Cardiac muscle cell (in vitro differentiated cells and primary cell): ENCODE measurements around the gene ZNF177. TPM values are rescaled to one million over a fixed set of nuclear protein-coding genes. Genes with fewer than 3 reads are reported as not detected.
"Not testable (repeated sequence)": the region's sequence is repeated elsewhere in the genome, so short reads cannot be mapped to it uniquely, and the experiment has no call there.

Experiments
- DNase-seq, 2 donors: peaks; one replicate each; pipeline versions ENCODE4 v3.0.0 to v3.0.0-alpha.2; 2010 to 2017; ENCODE audit warnings: low read depth in 1 of 2, low spot score in 1 of 2
- H3K27ac ChIP-seq: fragments of 200-600 bp; sonication (generic); 2 replicates; pipeline ENCODE4 v1.5.1; 2016
- H3K27me3 ChIP-seq: fragments of 200-600 bp; sonication (generic); 2 replicates; pipeline ENCODE4 v1.6.0; 2016; ENCODE audit warnings: control low read depth
- H3K36me3 ChIP-seq: fragments of 200-600 bp; sonication (generic); 2 replicates; pipeline ENCODE4 v1.5.1; 2016; ENCODE audit warnings: control low read depth
- H3K4me1 ChIP-seq: fragments of 200-600 bp; sonication (generic); 2 replicates; pipeline ENCODE4 v1.8.1; 2017; ENCODE audit warnings: low read depth, mild to moderate bottlenecking, mixed run types
- H3K4me3 ChIP-seq: fragments of 200-600 bp; sonication (generic); 2 replicates; pipeline ENCODE4 v1.5.1; 2016; ENCODE audit warnings: mild to moderate bottlenecking
- H3K9me3 ChIP-seq: fragments of 200-600 bp; sonication (generic); 2 replicates; pipeline ENCODE4 v1.5.1; 2017; ENCODE audit warnings: low read depth, mild to moderate bottlenecking, control low read depth
- polyA plus RNA-seq: library from polyadenylated mRNA; unstranded; fragments of >200 nt; fragmentation: Nextera tagmentation; extraction: Ambion mirVana; gene quantifications from 2 replicates; pipeline ENCODE4 v1.2.1, GENCODE V29; 2016
- total RNA-seq: library from RNA; depleted of rRNA; stranded (reverse); fragments of >200 nt; gene quantifications from 2 replicates; pipeline ENCODE4 v1.2.3, GENCODE V29; 2016
- TF ChIP-seq, protein P1 (sequence below): IDR thresholded peaks from 2 replicates; pipeline ENCODE4 v1.5.1; 2012; ENCODE audit warnings: low read depth, mild to moderate bottlenecking, low read length

ZNF177 gene
- total RNA-seq (2.9 and 3.9 TPM in 2 replicates), polyA plus RNA-seq (3.6 and 3.7 TPM in 2 replicates)

DNA sequence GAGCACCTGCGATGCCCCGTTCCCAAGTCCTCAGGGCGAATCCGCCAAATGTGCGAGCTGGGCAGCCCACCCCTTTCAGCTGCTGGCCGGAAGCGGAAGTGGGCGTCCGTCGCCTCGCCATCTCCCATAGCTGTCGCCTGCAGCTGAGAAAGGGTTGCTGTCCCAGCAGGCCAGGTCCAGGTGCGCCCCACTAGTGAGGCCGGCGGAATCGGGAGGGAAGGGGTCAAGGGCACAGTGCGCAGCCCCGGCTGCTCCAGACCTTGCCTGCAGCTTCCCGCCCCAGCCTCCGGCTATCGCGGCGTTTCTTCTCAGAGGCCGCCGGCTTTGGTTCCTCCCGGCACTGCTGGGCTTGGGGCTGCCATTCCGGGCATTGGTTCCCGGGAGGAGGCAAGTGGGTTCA lies at the start of gene ZNF177:
Gene ZNF177, plus strand, starts transcription at position 109 of the 400 bp plus-strand sequence. CDS start 15,299 bp downstream, outside the sequence.
- TF ChIP-seq, protein P1, sequence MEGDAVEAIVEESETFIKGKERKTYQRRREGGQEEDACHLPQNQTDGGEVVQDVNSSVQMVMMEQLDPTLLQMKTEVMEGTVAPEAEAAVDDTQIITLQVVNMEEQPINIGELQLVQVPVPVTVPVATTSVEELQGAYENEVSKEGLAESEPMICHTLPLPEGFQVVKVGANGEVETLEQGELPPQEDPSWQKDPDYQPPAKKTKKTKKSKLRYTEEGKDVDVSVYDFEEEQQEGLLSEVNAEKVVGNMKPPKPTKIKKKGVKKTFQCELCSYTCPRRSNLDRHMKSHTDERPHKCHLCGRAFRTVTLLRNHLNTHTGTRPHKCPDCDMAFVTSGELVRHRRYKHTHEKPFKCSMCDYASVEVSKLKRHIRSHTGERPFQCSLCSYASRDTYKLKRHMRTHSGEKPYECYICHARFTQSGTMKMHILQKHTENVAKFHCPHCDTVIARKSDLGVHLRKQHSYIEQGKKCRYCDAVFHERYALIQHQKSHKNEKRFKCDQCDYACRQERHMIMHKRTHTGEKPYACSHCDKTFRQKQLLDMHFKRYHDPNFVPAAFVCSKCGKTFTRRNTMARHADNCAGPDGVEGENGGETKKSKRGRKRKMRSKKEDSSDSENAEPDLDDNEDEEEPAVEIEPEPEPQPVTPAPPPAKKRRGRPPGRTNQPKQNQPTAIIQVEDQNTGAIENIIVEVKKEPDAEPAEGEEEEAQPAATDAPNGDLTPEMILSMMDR, result no peak
- Histone ChIP-seq H3K4me3 (no peak within 1 kb of the TSS), H3K4me1 (no peaks in the 10 kb centered on the region), H3K27me3 (no peaks in the 10 kb centered on the region), H3K27ac (no peak within 1 kb of the TSS), H3K9me3 (peaks cover 4% of the 10 kb centered on the region), H3K36me3 (no peaks in the 10 kb centered on the region)
- peak in 1 of 2 donors; percentile 8 for DNase-seq

DNA sequence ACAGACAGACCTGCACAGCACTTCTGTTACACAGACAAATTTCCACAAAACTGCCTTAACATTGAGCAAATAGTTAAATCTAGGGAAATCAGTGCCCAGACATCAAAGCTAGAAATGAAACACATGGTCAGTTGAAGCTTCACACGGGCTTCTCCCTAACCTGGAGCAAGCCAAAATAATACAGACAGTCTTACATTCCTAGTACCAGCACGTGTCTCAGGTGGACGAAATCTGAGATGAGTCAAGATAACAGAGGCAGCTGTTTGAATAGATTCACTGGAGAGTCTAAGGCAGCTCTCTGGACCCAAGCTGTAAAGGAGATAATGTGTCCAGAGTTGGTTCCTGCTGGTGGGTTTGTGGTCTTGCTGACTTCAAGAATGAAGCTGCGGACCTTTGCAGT lies 49.1 kb upstream of the ZNF177 start:
- DNase-seq, result no peak
- H3K27me3 ChIP-seq, result no peaks in the 10 kb centered on the region
- no peak overlapping the region for H3K27ac ChIP-seq
- no peaks in the 10 kb centered on the region for H3K36me3 ChIP-seq
- H3K9me3 ChIP-seq, result no peaks in the 10 kb centered on the region
- no peak overlapping the region for H3K4me3 ChIP-seq
- TF ChIP-seq, protein P1, result no peak
- H3K4me1 ChIP-seq, result peaks cover under 1% of the 10 kb centered on the region

DNA sequence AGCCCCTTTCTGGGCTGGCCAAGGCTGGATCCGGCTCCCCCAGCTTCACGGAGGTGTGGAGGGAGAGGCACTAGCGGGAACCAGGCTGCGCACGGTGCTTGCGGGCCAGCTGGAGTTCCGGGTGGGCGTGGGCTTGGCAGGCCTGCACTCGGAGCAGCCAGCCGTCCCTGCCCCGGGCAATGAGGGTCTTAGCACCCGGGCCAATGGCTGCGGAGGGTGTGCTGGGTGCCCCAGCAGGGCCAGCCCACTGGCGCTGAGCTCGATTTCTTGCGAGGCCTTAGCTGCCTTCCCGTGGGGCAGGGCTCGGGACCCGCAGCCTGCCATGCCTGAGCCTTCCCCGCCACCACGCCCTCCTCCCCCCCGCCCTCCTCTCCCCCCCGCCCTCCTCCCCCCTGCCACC lies 41.5 kb upstream of the ZNF177 start:
- Histone ChIP-seq H3K4me3 (no peak overlapping the region), H3K4me1 (no peaks in the 10 kb centered on the region), H3K27me3 (no peaks in the 10 kb centered on the region), H3K27ac (no peak overlapping the region), H3K9me3 (no peaks in the 10 kb centered on the region), H3K36me3 (no peaks in the 10 kb centered on the region)
- TF ChIP-seq, protein P1, result no peak
- DNase-seq, result no peak

DNA sequence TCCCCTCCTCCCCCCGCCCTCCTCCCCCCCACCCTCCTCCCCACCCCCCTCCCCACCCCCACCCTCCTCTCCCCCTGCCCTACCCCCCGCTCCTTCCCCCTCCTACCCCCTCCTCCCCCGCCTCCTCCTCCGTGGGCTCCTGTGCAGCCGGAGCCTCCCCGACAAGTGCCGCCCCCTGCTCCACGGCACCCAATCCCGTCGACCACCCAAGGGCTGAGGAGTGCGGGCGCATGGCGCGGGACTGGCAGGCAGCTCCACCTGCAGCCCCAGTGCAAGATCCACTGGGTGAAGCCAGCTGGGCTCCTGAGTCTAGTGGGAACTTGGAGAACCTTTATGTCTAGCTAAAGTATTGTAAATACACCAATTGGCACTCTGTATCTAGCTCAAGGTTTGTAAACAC lies 41.1 kb upstream of the ZNF177 start:
- not testable (repeated sequence) for H3K27ac ChIP-seq, H3K27me3 ChIP-seq, H3K4me3 ChIP-seq, H3K9me3 ChIP-seq, DNase-seq, H3K4me1 ChIP-seq, H3K36me3 ChIP-seq

DNA sequence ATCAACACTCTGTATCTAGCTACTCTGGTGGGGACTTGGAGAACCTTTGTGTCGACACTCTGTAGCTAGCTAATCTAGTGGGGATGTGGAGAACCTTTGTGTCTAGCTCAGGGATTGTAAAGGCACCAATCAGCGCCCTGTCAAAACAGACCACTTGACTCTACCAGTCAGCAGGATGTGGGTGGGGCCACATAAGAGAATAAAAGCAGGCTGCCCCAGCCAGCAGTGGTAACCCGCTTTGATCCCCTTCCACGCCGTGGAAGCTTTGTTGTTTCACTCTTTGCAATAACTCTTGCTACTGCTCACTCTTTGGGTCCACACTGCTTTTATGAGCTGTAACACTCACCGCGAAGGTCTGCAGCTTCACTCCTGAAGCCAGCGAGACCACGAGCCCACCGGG lies 40.6 kb upstream of the ZNF177 start:
- H3K27ac ChIP-seq, H3K4me3 ChIP-seq, H3K9me3 ChIP-seq, H3K27me3 ChIP-seq, H3K4me1 ChIP-seq, H3K36me3 ChIP-seq, DNase-seq: not testable (repeated sequence)

DNA sequence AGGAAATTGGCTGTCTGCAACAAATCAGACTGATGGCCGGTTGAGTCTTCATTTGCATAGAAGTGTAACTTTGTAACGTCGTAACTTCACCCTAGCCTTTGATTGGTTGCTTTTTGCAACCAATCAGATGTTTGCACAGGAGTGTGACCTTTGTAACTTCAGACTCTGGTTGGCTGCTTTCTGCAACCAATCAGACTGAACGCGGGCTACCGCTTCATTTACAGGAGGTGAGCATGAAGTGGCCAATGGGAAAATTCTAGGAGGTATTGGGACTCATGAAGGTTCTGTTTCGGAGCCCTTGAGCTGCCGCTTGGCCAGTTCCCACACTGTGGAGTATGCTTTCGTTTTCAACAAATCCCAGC lies 39.3 kb upstream of the ZNF177 start:
- Histone ChIP-seq H3K4me1 (no peaks in the 10 kb centered on the region), H3K9me3 (no peaks in the 10 kb centered on the region), H3K4me3 (peak overlapping the region; percentile 58), H3K27me3 (no peaks in the 10 kb centered on the region), H3K27ac (peak overlapping the region; percentile 89), H3K36me3 (no peaks in the 10 kb centered on the region)
- DNase-seq, result peak; percentile 48 to 91
- TF ChIP-seq, protein P1, result no peak
